SK-N-SH (cell line): ENCODE results near the gene RASSF9. TPM values are rescaled to one million over a fixed set of nuclear protein-coding genes. Genes with fewer than 3 reads are reported as not detected.

Experiments used
- CTCF ChIA-PET: fragments of 300-600, 350-600 bp; formaldehyde crosslinking; extraction: SDS; loops from one replicate; lab custom pipeline; 2021; lab: Yijun Ruan, JAX
- POLR2A ChIA-PET: fragments of 350-600 bp; sonication (Branson Sonifier 250); formaldehyde crosslinking; extraction: SDS; loops from one replicate; lab custom pipeline; 2020; ENCODE audit warnings: antibody characterized with exemption, inconsistent platforms; lab: Yijun Ruan, JAX
- DNase-seq: peaks from one replicate; pipeline ENCODE4 v3.0.0; 2012
- H2AFZ ChIP-seq: fragments of 200-600 bp; sonication (generic); 2 replicates; pipeline ENCODE4 v1.8.1; 2016; ENCODE audit warnings: antibody characterized with exemption, mild to moderate bottlenecking, low read depth
- H3F3A ChIP-seq: fragments of 200-600 bp; sonication (generic); replicated peaks from 2 replicates; pipeline ENCODE3; 2016; ENCODE audit warnings: antibody characterized with exemption, mild to moderate bottlenecking; ENCODE audit not compliant: insufficient read depth
- H3K27ac ChIP-seq, 2 experiments: fragments of 200-500 bp in 1 of 2; fragments of 200-600 bp in 1 of 2; sonication (Bioruptor generic) in 1 of 2; sonication (generic), shearing (Covaris generic) in 1 of 2; 2 replicates each; pipeline versions ENCODE4 v1.5.1 to v1.6.1; 2014 to 2016; ENCODE audit warnings: low read depth in 2 of 2, inconsistent platforms in 1 of 2, low read length in 1 of 2, mild to moderate bottlenecking in 1 of 2, mixed read lengths in 1 of 2
- H3K27me3 ChIP-seq: fragments of 200-600 bp; sonication (generic), shearing (Covaris generic); 2 replicates; pipeline ENCODE4 v1.6.1; 2016; ENCODE audit warnings: mixed run types; ENCODE audit not compliant: insufficient read depth
- H3K36me3 ChIP-seq, 2 experiments: fragments of 200-500 bp in 1 of 2; fragments of 200-600 bp in 1 of 2; sonication (Bioruptor generic) in 1 of 2; sonication (generic) in 1 of 2; replicated peaks in 1 of 2; 2 replicates each; pipeline versions ENCODE3 to v1.5.1; 2014 to 2016; ENCODE audit warnings: low read length in 1 of 2, mild to moderate bottlenecking in 1 of 2; ENCODE audit not compliant: insufficient read depth in 2 of 2, control insufficient read depth in 1 of 2
- H3K4me1 ChIP-seq, 2 experiments: fragments of 200-500 bp in 1 of 2; fragments of 200-600 bp in 1 of 2; sonication (Bioruptor generic) in 1 of 2; sonication (generic), shearing (Covaris generic) in 1 of 2; 2 replicates each; pipeline versions ENCODE4 v1.5.1 to v1.6.1; 2014 to 2016; ENCODE audit warnings: low read depth in 1 of 2, low read length in 1 of 2, mixed run types in 1 of 2; ENCODE audit not compliant: insufficient read depth in 2 of 2, control insufficient read depth in 1 of 2
- H3K4me2 ChIP-seq: fragments of 200-600 bp; sonication (generic), shearing (Covaris generic); 2 replicates; pipeline ENCODE4 v1.6.1; 2017; ENCODE audit warnings: mixed run types
- H3K4me3 ChIP-seq, 2 experiments: fragments of 200-500 bp in 1 of 2; fragments of 200-600 bp in 1 of 2; sonication (Bioruptor generic) in 1 of 2; sonication (generic), shearing (Covaris generic) in 1 of 2; 2 replicates each; pipeline versions ENCODE4 v1.5.1 to v1.8.1; 2014 to 2016; ENCODE audit warnings: low read depth in 2 of 2, inconsistent platforms in 1 of 2, low read length in 1 of 2, mild to moderate bottlenecking in 1 of 2, mixed read lengths in 1 of 2, moderate library complexity in 1 of 2
- H3K79me2 ChIP-seq: fragments of 200-600 bp; sonication (generic); 2 replicates; pipeline ENCODE4 v1.8.1; 2017; ENCODE audit warnings: mild to moderate bottlenecking; ENCODE audit not compliant: insufficient read depth
- H3K9ac ChIP-seq: fragments of 200-600 bp; sonication (generic); 2 replicates; pipeline ENCODE4 v1.6.1; 2017; ENCODE audit warnings: mixed run types
- H3K9me2 ChIP-seq: fragments of 200-600 bp; sonication (generic); 2 replicates; pipeline ENCODE4 v1.6.1; 2017; ENCODE audit warnings: mixed run types
- H3K9me3 ChIP-seq: fragments of 200-600 bp; sonication (generic); 2 replicates; pipeline ENCODE4 v1.6.1; 2017; ENCODE audit warnings: mixed run types, mild to moderate bottlenecking, moderate library complexity
- H4K20me1 ChIP-seq: fragments of 200-600 bp; sonication (generic); 2 replicates; pipeline ENCODE4 v1.6.1; 2017; ENCODE audit warnings: mild to moderate bottlenecking, mixed run types; ENCODE audit not compliant: insufficient read depth
- CHD2 ChIP-seq: fragments of 150-350 bp; IDR thresholded peaks from 2 replicates; pipeline ENCODE4 v1.6.1; 2018; ENCODE audit warnings: low read length; ENCODE audit not compliant: partially characterized antibody
- EP300 ChIP-seq, 2 experiments: IDR thresholded peaks; 2 replicates each; pipeline versions ENCODE4 v1.4.0 to v1.6.1; 2012; ENCODE audit warnings: borderline replicate concordance in 1 of 2, low read depth in 1 of 2, low read length in 1 of 2
- FOSL2 ChIP-seq: IDR thresholded peaks from 2 replicates; pipeline ENCODE4 v1.4.0; 2012; ENCODE audit warnings: low read depth, mild to moderate bottlenecking, moderate library complexity, borderline replicate concordance
- FOXJ3 ChIP-seq: sonication (generic); formaldehyde crosslinking; IDR thresholded peaks from 2 replicates; pipeline ENCODE4 v1.5.1; 2020; ENCODE audit warnings: mild to moderate bottlenecking, missing genetic modification reagents
- JUND ChIP-seq: IDR thresholded peaks from 2 replicates; pipeline ENCODE4 v1.4.0; 2012
- MXI1 ChIP-seq: IDR thresholded peaks from 2 replicates; pipeline ENCODE4 v1.6.1; 2012; ENCODE audit warnings: mild to moderate bottlenecking, low read depth, low read length, improper control_type of control experiment
- NFIC ChIP-seq: IDR thresholded peaks from 2 replicates; pipeline ENCODE4 v1.4.0; 2012; ENCODE audit warnings: borderline replicate concordance
- RAD21 ChIP-seq: IDR thresholded peaks from 2 replicates; pipeline ENCODE4 v1.6.1; 2012; ENCODE audit warnings: mild to moderate bottlenecking, low read length
- RCOR1 ChIP-seq: fragments of 150-350 bp; IDR thresholded peaks from 2 replicates; pipeline ENCODE4 v1.6.1; 2017; ENCODE audit warnings: antibody characterized with exemption, low read length
- RXRA ChIP-seq: IDR thresholded peaks from 2 replicates; pipeline ENCODE4 v1.4.0; 2012; ENCODE audit warnings: low read depth, mild to moderate bottlenecking, borderline replicate concordance
- TEAD4 ChIP-seq: IDR thresholded peaks from 2 replicates; pipeline ENCODE4 v1.4.0; 2012; ENCODE audit warnings: mild to moderate bottlenecking, borderline replicate concordance; ENCODE audit not compliant: insufficient read depth
- ZBTB33 ChIP-seq: IDR thresholded peaks from 2 replicates; pipeline ENCODE4 v1.4.0; 2012; ENCODE audit warnings: low read depth, borderline replicate concordance
- WGBS: methylation state at CpG from one replicate; pipeline ENCODE4 v1.1.6; 2017; ENCODE audit warnings: low lambda C conversion rate; 5-methylcytosine and 5-hydroxymethylcytosine counted together
- polyA plus RNA-seq, 3 experiments: library from polyadenylated mRNA; depleted of rRNA; stranded (reverse); fragments of >200 nt; gene quantifications; 2 replicates each; pipeline ENCODE4 v1.2.3, GENCODE V29; 2012
- TF ChIP-seq, protein P1 (sequence below): fragments of 150-350 bp; IDR thresholded peaks from 2 replicates; pipeline ENCODE4 v1.6.1; 2017; ENCODE audit warnings: antibody characterized with exemption, low read length, low read depth, borderline replicate concordance

The RASSF9 gene
- polyA plus RNA-seq, 1 of the 3 experiments (the other 2 are of a cell fraction) = 0.21 TPM

DNA sequence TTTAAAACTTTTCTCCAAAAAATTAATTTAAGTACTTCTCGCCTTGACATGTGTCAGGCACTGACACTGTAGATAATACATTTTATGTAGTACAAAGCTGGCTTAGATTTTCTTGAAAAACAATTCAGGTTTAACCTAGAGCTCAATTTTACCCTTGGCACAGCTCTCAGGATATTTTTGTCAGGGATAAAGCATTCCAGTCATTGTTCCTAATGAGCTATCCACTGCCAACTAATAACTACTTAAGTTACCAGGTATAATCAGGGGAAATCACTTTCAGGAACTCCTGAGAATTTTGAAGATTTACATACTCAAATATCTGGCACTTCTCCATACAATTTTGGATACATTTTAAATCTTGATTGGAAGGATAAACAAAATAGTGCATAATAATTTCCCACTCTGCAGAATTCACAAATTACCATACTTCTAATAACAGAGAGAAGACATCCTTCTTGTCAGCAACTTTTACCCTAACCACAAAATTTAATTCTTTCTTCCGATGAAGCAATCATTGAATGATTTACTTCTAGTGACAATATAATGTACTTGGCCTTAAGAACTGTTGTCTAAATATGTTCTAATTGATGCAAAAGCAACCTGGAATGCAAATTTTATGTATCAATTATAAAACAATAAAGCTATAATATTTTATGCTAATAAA, 4.8 kb downstream of the RASSF9 start:
- POLR2A ChIA-PET = no interaction called here
- Histone ChIP-seq H3K36me3 (no peaks in the 10 kb centered on the region), H3K4me3 (no peak overlapping the region), H3K27me3 (no peaks in the 10 kb centered on the region), H4K20me1 (no peaks in the 10 kb centered on the region), H3K79me2 (no peaks in the 10 kb centered on the region)
- DNase-seq = no peak
- no peak for TF ChIP-seq TEAD4
- TF ChIP-seq ZBTB33 = no peak
- no peak for TF ChIP-seq RCOR1
- no peak for TF ChIP-seq CHD2
- TF ChIP-seq FOXJ3 (CRISPR knock-in tag) = no peak
- TF ChIP-seq, protein P1, sequence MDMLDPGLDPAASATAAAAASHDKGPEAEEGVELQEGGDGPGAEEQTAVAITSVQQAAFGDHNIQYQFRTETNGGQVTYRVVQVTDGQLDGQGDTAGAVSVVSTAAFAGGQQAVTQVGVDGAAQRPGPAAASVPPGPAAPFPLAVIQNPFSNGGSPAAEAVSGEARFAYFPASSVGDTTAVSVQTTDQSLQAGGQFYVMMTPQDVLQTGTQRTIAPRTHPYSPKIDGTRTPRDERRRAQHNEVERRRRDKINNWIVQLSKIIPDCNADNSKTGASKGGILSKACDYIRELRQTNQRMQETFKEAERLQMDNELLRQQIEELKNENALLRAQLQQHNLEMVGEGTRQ = no peak
- TF ChIP-seq RAD21 = no peak
- TF ChIP-seq NFIC = no peak
- TF ChIP-seq JUND = no peak
- TF ChIP-seq MXI1 = no peak
- TF ChIP-seq, all 33 proteins: peak for 0
- H3K9me3 ChIP-seq = no peaks in the 10 kb centered on the region
- peaks cover 0 to 10% of the 10 kb centered on the region in 2 experiments; a peak in 2 of 4 replicates for H3K4me1 ChIP-seq
- H3K9me2 ChIP-seq = no peaks in the 10 kb centered on the region
- H3K27ac ChIP-seq = no peak overlapping the region
- no peak overlapping the region for H3K4me2 ChIP-seq
- CTCF ChIA-PET = interaction anchor here (0.8 kb wide), 1 partner anchor 36 kb away, joined by 3 read pairs; no protein-coding TSS in a partner anchor
- H2AFZ ChIP-seq = no peak overlapping the region
- H3F3A ChIP-seq = peaks cover 4% of the 10 kb centered on the region
- H3K9ac ChIP-seq = no peak overlapping the region
- 67% methylated on average over 2 of the region's 2 CpGs for WGBS

DNA sequence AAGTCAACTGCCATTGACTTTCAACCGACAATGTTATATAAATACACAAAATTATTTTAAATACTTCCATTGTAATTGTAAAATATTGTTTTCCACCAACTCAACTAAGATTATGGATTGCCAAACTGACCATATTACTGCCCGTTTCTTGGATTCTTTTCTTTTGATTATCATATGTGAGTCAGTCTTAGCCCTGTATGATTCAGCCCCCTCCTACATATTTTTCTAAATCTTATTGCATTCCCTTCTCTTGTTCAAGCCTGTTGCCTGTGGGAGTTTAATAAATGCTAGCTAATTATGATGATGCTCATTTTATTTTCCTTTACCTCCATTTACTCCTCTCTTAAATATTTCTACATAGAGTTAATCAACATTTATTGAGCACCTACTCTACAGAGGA, 6.8 kb downstream of the RASSF9 start:
- Histone ChIP-seq H3K27ac (peak overlapping the region in 1 of 2 experiments; percentile 15; a peak in 1 of 4 replicates), H3F3A (peaks cover under 1% of the 10 kb centered on the region), H3K4me2 (no peak overlapping the region), H2AFZ (no peak overlapping the region), H4K20me1 (no peaks in the 10 kb centered on the region), H3K4me1 (no peaks in the 10 kb centered on the region; a peak in 2 of 4 replicates), H3K9me2 (no peaks in the 10 kb centered on the region)
- TF ChIP-seq JUND = peak; percentile 15; the same call in 1 of the 2 replicates
- 0 out of 4 replicates have a peak, but pooled peaks of 1 of the 2 experiments have one; percentile 9 for TF ChIP-seq EP300 (IDR thresholded peaks at IDR 0.05; ENCODE audit: borderline replicate concordance in 1 of 2, low read depth in 1 of 2, low read length in 1 of 2)
- no peak for TF ChIP-seq RXRA
- peak; percentile 40; the same call in 1 of the 2 replicates for TF ChIP-seq FOSL2
- TF ChIP-seq, all 33 proteins: peak for 3
- no peaks in the 10 kb centered on the region for H3K9me3 ChIP-seq
- H3K4me3 ChIP-seq = no peak overlapping the region
- WGBS = 41% methylated on average over 2 of the region's 2 CpGs
- POLR2A ChIA-PET = no interaction called here
- H3K36me3 ChIP-seq = no peaks in the 10 kb centered on the region
- no peak for DNase-seq
- no peaks in the 10 kb centered on the region for H3K27me3 ChIP-seq
- CTCF ChIA-PET = no interaction called here
- H3K9ac ChIP-seq = no peak overlapping the region
- no peaks in the 10 kb centered on the region for H3K79me2 ChIP-seq
